Duodenal mucosa (tissue), 2 donors: Measurements from ENCODE around the gene PDPK1.
"Not testable (repeated sequence)": the region's sequence is repeated elsewhere in the genome, so short reads cannot be mapped to it uniquely, and the experiment has no call there.

Source experiments
- H3K27ac ChIP-seq: one replicate; pipeline ENCODE4 v1.7.0; 2013; ENCODE audit warnings: low read depth, low read length
- H3K27me3 ChIP-seq, 2 donors: one replicate each; pipeline ENCODE4 v1.7.0; 2013; ENCODE audit warnings: low read length in 2 of 2, control low read depth in 1 of 2; ENCODE audit not compliant: insufficient read depth in 2 of 2, control insufficient read depth in 1 of 2
- H3K36me3 ChIP-seq, 2 donors: one replicate each; pipeline ENCODE4 v1.7.0; 2013; ENCODE audit warnings: low read length in 2 of 2, control low read depth in 1 of 2; ENCODE audit not compliant: insufficient read depth in 2 of 2, control insufficient read depth in 1 of 2
- H3K4me1 ChIP-seq, 2 donors: one replicate each; pipeline ENCODE4 v1.7.0; 2013; ENCODE audit warnings: low read length in 2 of 2, control low read depth in 1 of 2; ENCODE audit not compliant: insufficient read depth in 2 of 2, control insufficient read depth in 1 of 2
- H3K4me3 ChIP-seq, 2 donors: one replicate each; pipeline ENCODE4 v1.7.0; 2013; ENCODE audit warnings: low read length in 2 of 2, low read depth in 1 of 2
- H3K9ac ChIP-seq, 2 donors: one replicate each; pipeline ENCODE4 v1.7.0; 2013; ENCODE audit warnings: low read length in 2 of 2, low read depth in 1 of 2
- H3K9me3 ChIP-seq, 2 donors: one replicate each; pipeline ENCODE4 v1.7.0; 2013; ENCODE audit warnings: low read length in 2 of 2, control low read depth in 1 of 2; ENCODE audit not compliant: control insufficient read depth in 1 of 2

The PDPK1 gene

GRCh38 chr16:2541409-2541808 is 3.6 kb downstream of the PDPK1 start:
- peaks cover 14 to 33% of the 10 kb centered on the region in 2 donors for H3K4me1 ChIP-seq
- not testable (repeated sequence) for H3K27ac ChIP-seq, H3K9ac ChIP-seq, H3K4me3 ChIP-seq, H3K36me3 ChIP-seq, H3K9me3 ChIP-seq, H3K27me3 ChIP-seq

DNA sequence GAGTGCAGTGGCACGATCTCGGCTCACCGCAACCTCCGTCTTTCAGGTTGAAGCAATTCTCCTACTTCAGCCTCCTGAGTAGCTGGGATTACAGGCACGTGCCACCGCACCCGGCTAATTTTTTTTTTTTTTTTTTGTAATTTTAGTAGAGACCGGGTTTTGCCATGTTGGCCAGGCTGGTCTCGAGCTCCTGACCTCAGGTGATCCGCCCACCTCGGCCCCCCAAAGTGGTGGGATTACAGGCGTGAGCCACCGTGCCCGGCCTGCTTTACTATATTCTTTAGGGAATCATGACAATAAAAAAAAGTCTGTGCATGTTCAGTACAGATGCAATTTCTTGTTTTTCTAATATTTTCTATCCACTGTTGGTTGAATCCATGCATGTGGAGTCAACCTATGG is 6.0 kb downstream of the PDPK1 start:
- H3K36me3 ChIP-seq, H3K9me3 ChIP-seq, H3K27ac ChIP-seq: not testable (repeated sequence)

GRCh38 chr16:2550283-2550878 is 12.6 kb downstream of the PDPK1 start:
- H3K9ac ChIP-seq, H3K4me3 ChIP-seq, H3K36me3 ChIP-seq, H3K27ac ChIP-seq, H3K9me3 ChIP-seq, H3K27me3 ChIP-seq: not testable (repeated sequence)
- peaks cover 0 to 12% of the 10 kb centered on the region in 2 donors for H3K4me1 ChIP-seq

More for the DNA sequence above, 6.0 kb downstream of the PDPK1 start:
- H3K4me1 ChIP-seq, result peaks cover 12 to 33% of the 10 kb centered on the region in 2 donors
- H3K9ac ChIP-seq, H3K4me3 ChIP-seq, H3K27me3 ChIP-seq: not testable (repeated sequence)

- not testable (repeated sequence) for H3K27ac ChIP-seq, H3K4me3 ChIP-seq, H3K27me3 ChIP-seq, H3K4me1 ChIP-seq, H3K9me3 ChIP-seq, H3K9ac ChIP-seq, H3K36me3 ChIP-seq
Observed at GRCh38 chr16:2551420-2551889, 13.6 kb downstream of the PDPK1 start.

DNA sequence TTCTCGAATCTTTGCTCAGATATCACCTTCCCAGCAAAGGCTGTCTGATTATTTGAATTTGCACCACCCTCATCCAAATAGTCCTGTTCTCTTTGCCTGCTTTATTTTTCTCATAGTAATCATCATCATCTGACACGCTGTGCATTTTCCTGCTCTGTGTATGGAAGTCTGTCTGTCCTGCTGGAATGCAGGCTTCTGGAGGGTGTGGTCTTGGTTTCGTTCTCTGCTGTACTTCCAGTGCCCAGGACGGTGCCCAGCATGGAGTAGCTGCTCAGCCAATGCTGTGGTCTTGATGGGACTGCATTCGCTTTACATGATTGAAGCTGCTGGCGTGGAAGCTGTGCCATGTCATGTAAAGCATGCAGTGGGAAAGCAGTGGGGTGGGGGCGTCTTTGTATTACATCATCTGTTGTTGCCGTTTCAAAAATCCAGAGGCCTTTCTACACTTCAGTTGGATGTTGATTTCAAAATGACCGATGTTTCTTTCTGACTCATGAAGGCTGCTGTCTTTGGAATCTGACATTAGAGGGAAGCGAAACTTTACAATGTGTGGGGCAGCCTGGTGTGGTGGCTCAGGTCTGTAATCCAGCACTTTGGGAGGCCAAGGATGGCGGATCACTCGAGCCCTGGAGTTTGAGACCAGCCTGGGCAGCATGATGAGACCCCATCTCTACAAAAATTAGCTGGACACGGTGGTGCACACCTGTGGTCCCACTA is 17.0 kb downstream of the PDPK1 start:
- not testable (repeated sequence) for H3K36me3 ChIP-seq, H3K9ac ChIP-seq, H3K27ac ChIP-seq, H3K27me3 ChIP-seq, H3K4me3 ChIP-seq, H3K4me1 ChIP-seq, H3K9me3 ChIP-seq

DNA sequence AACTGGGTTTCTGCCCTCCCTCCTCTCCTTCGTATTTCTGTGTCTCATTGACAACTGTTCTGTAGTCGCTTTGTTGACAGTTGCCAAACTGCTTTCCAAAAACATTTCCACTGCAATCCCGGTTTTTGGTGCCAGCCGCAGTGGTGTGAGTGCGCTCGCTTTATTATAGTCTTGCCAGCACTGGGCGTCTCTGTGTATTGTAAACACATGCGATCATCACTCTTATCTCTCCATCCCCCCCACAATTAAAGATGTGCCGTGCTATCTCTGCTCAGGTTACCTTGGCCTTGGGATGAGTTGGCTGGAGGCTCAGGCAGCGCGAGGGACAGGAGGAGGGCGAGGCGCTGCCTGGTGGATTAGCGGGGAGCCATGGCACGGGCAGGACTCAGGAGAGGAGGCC is 19.3 kb downstream of the PDPK1 start:
- H3K27me3 ChIP-seq, H3K9ac ChIP-seq, H3K4me1 ChIP-seq, H3K9me3 ChIP-seq, H3K27ac ChIP-seq, H3K4me3 ChIP-seq, H3K36me3 ChIP-seq: not testable (repeated sequence)

DNA sequence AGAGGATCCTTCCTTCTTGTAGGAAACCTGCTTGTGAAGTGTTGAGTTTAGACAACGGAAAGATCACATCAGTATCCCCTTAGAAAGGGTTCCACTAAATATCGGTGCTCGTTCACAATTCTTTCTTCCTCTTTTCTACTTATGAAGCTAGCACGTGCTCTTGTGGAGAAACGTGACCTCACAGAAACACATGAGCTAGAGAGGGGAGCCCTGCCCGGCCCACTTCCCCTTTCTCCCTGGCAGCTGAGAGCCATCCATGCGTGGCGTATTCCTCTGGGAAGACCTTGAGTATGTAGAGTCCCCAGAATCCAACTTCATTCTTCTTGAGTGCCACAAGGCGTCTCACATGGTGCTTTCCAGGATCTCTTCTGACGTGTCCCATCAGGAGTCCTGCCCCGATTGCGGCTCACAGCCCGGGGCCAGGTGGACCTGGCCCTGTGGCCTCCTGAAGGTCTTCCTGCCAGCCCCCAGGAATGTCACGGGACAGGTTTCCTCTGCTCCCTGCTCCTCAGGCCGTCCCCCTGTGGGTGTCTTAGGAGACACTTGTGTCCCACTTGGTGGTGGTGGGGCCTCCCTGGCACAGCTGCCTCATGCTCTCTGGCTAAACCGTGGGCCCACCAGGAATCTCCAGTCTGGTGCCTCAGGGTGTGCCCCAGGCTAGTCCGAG is 22.4 kb downstream of the PDPK1 start:
- not testable (repeated sequence) for H3K36me3 ChIP-seq, H3K9me3 ChIP-seq, H3K27me3 ChIP-seq, H3K27ac ChIP-seq, H3K4me3 ChIP-seq, H3K4me1 ChIP-seq, H3K9ac ChIP-seq

DNA sequence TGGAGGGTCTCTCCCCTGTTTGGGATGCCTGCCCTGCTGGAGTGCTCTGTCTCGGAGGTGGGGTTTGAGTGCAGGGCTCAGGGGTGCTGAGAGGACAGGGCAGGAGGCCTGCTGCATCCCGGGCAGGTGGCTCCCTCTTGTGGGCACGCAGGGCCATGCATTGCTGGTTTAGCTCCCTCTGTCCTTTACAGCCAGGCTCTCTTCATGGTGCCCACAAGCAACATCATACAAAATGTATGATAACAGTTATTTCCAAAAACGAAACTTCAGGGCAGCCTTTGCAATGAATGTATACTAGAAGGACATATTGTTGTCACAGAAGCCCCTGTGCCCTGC is 22.9 kb downstream of the PDPK1 start:
- H3K4me3 ChIP-seq, H3K9me3 ChIP-seq, H3K4me1 ChIP-seq, H3K9ac ChIP-seq, H3K27ac ChIP-seq, H3K27me3 ChIP-seq, H3K36me3 ChIP-seq: not testable (repeated sequence)

DNA sequence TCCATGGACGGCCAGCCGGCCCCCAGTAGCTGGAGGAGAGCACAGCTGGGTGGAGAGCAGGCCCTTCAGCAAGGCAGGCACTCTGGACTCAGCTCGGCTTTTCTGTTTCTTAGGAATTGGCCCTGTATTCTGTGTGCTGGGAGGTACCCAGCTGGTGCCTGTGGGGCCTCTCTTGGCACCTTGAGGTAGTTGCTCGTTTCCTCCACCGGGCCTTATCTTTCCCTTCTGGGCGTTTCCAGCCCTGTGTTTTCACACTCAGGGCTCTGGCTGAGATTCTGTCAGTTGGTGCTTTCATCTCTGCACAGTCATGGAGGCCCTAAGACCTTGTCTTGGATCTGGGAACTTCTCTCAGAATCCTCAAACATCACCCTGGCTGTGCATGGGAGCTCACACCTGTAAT is 29.7 kb downstream of the PDPK1 start:
- H3K4me3 ChIP-seq, H3K4me1 ChIP-seq, H3K27me3 ChIP-seq, H3K27ac ChIP-seq, H3K36me3 ChIP-seq, H3K9me3 ChIP-seq, H3K9ac ChIP-seq: not testable (repeated sequence)

DNA sequence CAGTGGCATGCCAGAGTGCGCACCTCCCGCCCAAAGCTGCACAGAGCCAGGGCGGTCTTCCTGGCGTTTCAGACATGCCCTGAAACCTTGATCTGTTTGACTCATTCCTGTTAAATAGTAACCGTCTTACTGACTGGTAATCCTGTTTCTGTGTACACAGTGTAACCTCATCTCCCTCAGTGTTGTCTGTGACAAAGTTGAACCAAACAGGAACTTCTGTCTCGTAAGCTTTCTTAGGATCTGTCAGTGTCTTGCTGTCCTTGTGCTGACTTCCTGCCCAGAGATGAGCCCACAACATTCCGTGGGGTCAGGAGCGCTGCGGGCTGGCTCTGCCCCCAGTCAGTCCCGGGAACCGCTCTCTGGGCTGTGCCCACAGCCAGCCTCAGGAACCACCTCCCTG is 30.8 kb downstream of the PDPK1 start:
- not testable (repeated sequence) for H3K9me3 ChIP-seq, H3K27ac ChIP-seq, H3K4me1 ChIP-seq

More for the DNA sequence above, 30.8 kb downstream of the PDPK1 start:
- not testable (repeated sequence) for H3K4me3 ChIP-seq, H3K9ac ChIP-seq, H3K27me3 ChIP-seq, H3K36me3 ChIP-seq
